ENCODE measurements around the gene CLEC11A.

CLEC11A gene

GRCh38 chr19:50720181-50720920 is 2.8 kb upstream of the CLEC11A start:
- H3K9ac ChIP-seq (ENCODE audit: low read length) = no peak overlapping the region
- H3K27me3 ChIP-seq (replicated peaks; ENCODE audit: insufficient read depth, low read length) = peaks cover 40% of the 10 kb centered on the region
- H4K20me1 ChIP-seq (ENCODE audit: insufficient read depth, low read length) = no peaks in the 10 kb centered on the region
- H3K27ac ChIP-seq (ENCODE audit: low read length) = no peak overlapping the region
- H3K4me3 ChIP-seq (ENCODE audit: low read length) = no peak overlapping the region
- TF ChIP-seq EZH2phosphoT487 (IDR thresholded peaks at IDR 0.05; ENCODE audit: low read length) (no peak), EZH2 (optimal IDR thresholded peaks at IDR 0.05; ENCODE audit: low read depth, low read length) (no peak)
- TF ChIP-seq, protein P1, sequence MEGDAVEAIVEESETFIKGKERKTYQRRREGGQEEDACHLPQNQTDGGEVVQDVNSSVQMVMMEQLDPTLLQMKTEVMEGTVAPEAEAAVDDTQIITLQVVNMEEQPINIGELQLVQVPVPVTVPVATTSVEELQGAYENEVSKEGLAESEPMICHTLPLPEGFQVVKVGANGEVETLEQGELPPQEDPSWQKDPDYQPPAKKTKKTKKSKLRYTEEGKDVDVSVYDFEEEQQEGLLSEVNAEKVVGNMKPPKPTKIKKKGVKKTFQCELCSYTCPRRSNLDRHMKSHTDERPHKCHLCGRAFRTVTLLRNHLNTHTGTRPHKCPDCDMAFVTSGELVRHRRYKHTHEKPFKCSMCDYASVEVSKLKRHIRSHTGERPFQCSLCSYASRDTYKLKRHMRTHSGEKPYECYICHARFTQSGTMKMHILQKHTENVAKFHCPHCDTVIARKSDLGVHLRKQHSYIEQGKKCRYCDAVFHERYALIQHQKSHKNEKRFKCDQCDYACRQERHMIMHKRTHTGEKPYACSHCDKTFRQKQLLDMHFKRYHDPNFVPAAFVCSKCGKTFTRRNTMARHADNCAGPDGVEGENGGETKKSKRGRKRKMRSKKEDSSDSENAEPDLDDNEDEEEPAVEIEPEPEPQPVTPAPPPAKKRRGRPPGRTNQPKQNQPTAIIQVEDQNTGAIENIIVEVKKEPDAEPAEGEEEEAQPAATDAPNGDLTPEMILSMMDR (IDR thresholded peaks at IDR 0.05; ENCODE audit: low read length) = no peak
- no peak overlapping the region for H2AFZ ChIP-seq (ENCODE audit: low read length)
- no peaks in the 10 kb centered on the region for H3K9me3 ChIP-seq (replicated peaks; ENCODE audit: insufficient read depth, low read length)
- H3F3A ChIP-seq (ENCODE audit: insufficient read depth, low read length) = no peaks in the 10 kb centered on the region
- no peaks in the 10 kb centered on the region for H3K9me2 ChIP-seq (replicated peaks; ENCODE audit: insufficient read depth, low read length)
- no peaks in the 10 kb centered on the region for H3K79me2 ChIP-seq (ENCODE audit: low read length)
- DNase-seq = no peak
- H3K36me3 ChIP-seq (replicated peaks; ENCODE audit: insufficient read depth, low read length) = no peaks in the 10 kb centered on the region
- H3K4me2 ChIP-seq (ENCODE audit: low read depth, low read length) = no peak overlapping the region
- no peaks in the 10 kb centered on the region for H3K4me1 ChIP-seq (ENCODE audit: low read length)

- no peaks in the 10 kb centered on the region for H3K36me3 ChIP-seq (replicated peaks; ENCODE audit: insufficient read depth, low read length)
- H3K9me3 ChIP-seq (replicated peaks; ENCODE audit: insufficient read depth, low read length) = no peaks in the 10 kb centered on the region
- no peak for TF ChIP-seq EZH2phosphoT487 (IDR thresholded peaks at IDR 0.05; ENCODE audit: low read length)
- TF ChIP-seq, protein P1 (IDR thresholded peaks at IDR 0.05; ENCODE audit: low read length) = no peak
- TF ChIP-seq EZH2 (optimal IDR thresholded peaks at IDR 0.05; ENCODE audit: low read depth, low read length) = no peak
- no peak overlapping the region for H3K4me2 ChIP-seq (ENCODE audit: low read depth, low read length)
- no peak overlapping the region for H2AFZ ChIP-seq (ENCODE audit: low read length)
- peaks cover 34% of the 10 kb centered on the region for H3K27me3 ChIP-seq (replicated peaks; ENCODE audit: insufficient read depth, low read length)
- no peaks in the 10 kb centered on the region for H3K79me2 ChIP-seq (ENCODE audit: low read length)
- DNase-seq = no peak
- no peak overlapping the region for H3K9ac ChIP-seq (ENCODE audit: low read length)
- H3K4me1 ChIP-seq (ENCODE audit: low read length) = no peaks in the 10 kb centered on the region
- H3K4me3 ChIP-seq (ENCODE audit: low read length) = no peak overlapping the region
- no peaks in the 10 kb centered on the region for H4K20me1 ChIP-seq (ENCODE audit: insufficient read depth, low read length)
- no peaks in the 10 kb centered on the region for H3K9me2 ChIP-seq (replicated peaks; ENCODE audit: insufficient read depth, low read length)
- H3F3A ChIP-seq (ENCODE audit: insufficient read depth, low read length) = no peaks in the 10 kb centered on the region
- no peak overlapping the region for H3K27ac ChIP-seq (ENCODE audit: low read length)
Measured at GRCh38 chr19:50720921-50721381, 2.2 kb upstream of the CLEC11A start.

DNA sequence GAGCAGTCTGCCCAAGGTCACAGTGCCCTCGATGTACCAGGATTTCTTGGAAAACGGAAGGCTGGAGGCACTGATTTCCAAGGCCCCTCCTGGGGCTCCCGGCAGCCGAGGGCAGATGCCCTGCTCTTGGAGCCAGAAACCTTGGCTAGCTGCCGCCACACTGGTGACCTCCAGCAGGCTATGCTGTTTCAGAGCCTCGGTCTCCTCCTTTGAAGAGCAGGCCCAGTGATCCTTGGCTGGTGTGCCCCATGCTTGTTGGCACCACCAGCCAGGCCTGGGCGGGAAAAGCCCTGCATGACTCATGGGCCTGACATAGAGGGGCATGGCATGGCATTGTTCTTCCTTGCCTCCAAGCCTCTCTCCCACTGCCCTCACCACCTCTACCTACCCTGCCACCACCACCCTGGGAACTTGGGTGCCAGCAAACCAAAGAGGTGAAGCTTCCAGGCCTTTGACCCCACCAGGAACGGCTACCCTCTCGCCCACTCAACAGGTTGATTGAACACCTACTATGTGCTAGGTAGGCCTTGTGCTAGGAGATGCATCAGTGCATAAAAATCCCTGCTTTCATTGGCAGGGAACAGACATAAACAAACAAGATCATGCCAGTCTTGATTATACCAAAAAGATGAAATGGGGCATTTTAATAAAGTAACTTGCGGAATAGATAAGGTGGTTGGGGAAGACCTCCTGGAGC is 1.6 kb upstream of the CLEC11A start:
- Histone ChIP-seq H4K20me1 (ENCODE audit: insufficient read depth, low read length) (no peaks in the 10 kb centered on the region), H3F3A (ENCODE audit: insufficient read depth, low read length) (no peaks in the 10 kb centered on the region), H3K9me2 (replicated peaks; ENCODE audit: insufficient read depth, low read length) (no peaks in the 10 kb centered on the region), H3K4me2 (ENCODE audit: low read depth, low read length) (no peak overlapping the region), H3K9me3 (replicated peaks; ENCODE audit: insufficient read depth, low read length) (no peaks in the 10 kb centered on the region), H3K4me1 (ENCODE audit: low read length) (no peaks in the 10 kb centered on the region), H3K4me3 (ENCODE audit: low read length) (no peak overlapping the region), H3K27me3 (replicated peaks; ENCODE audit: insufficient read depth, low read length) (peaks cover 27% of the 10 kb centered on the region), H3K79me2 (ENCODE audit: low read length) (no peaks in the 10 kb centered on the region), H3K36me3 (replicated peaks; ENCODE audit: insufficient read depth, low read length) (no peaks in the 10 kb centered on the region), H2AFZ (ENCODE audit: low read length) (no peak overlapping the region), H3K27ac (ENCODE audit: low read length) (no peak overlapping the region), H3K9ac (ENCODE audit: low read length) (no peak overlapping the region)
- TF ChIP-seq EZH2phosphoT487 (IDR thresholded peaks at IDR 0.05; ENCODE audit: low read length) = no peak
- no peak for TF ChIP-seq EZH2 (optimal IDR thresholded peaks at IDR 0.05; ENCODE audit: low read depth, low read length)
- TF ChIP-seq, protein P1 (IDR thresholded peaks at IDR 0.05; ENCODE audit: low read length) = no peak
- no peak for DNase-seq
